ENCODE measurements around the gene SCN2A.
A peak's percentile ranks its signal among the peaks of the same experiment; 100 is the strongest.

SCN2A gene

DNA sequence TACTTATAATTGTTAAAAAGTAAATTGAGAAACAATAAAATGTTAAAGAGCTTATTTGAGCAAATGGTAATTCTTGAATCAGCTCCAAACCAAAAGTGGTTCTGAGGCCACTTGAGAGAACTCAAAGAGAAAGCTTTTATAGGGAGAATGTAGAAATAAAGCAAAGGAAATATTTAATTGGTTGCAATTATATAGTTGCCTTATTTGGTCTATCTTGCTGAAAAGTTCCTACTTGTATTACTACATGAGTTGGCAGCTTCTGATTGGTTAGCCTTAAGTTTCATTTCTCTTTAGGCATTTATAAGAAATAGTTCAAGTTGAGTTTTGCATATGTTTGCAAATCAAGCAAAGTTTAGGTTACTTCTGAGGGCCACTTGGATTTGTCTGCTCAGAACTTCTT is 38.1 kb downstream of the SCN2A start:
- H3K27ac Mint-ChIP-seq, result no peak overlapping the region
- H3K27me3 Mint-ChIP-seq (ENCODE audit: low read depth), result no peaks in the 10 kb centered on the region
- peaks cover 2% of the 10 kb centered on the region for H3K9me3 Mint-ChIP-seq
- no peak overlapping the region for H3K4me3 Mint-ChIP-seq
- peaks cover 3% of the 10 kb centered on the region for H3K4me1 Mint-ChIP-seq (ENCODE audit: low read depth)
- no peaks in the 10 kb centered on the region for H3K36me3 Mint-ChIP-seq (ENCODE audit: low read depth)
- DNase-seq (ENCODE audit: low spot score), result no peak

DNA sequence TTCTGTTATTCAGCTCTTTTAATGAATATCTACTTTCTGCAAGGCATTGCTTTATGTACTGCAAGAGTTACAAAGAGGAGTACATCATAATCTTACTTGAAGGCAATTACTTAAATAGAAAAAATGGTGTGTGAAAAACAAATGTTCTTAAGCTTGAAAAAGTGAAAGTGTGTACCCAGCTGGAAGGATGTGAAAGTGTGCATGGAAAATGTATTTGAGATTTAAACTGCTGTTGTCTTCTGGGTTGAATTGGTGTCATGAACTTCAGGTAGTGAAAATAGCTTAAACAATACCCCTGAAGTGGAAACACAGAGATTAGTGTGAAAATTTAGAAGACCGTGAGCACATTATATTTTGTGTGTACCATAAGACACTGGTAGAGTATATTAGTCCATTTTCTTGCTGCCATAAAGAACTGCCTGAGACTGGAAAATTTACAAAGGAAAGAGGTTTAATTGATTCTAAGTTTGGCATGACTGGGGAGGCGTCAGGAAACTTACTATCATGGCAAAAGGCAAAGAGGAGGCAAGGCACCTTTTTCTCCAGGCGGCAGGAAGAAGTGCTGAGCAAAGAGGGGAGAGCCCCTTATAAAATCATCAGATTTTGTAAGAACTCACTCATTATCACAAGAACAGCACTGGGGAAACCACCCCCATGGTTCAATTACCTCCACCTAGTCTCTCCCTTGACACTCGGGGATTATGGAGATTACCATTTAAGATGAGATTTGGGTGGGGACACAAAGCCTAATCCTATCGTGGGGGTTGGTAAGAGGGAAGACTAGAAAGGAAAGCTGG is 38.8 kb downstream of the SCN2A start:
- Mint-ChIP-seq H3K36me3 (ENCODE audit: low read depth) (no peaks in the 10 kb centered on the region), H3K4me1 (ENCODE audit: low read depth) (peaks cover 3% of the 10 kb centered on the region), H3K9me3 (peaks cover 2% of the 10 kb centered on the region), H3K27ac (no peak overlapping the region), H3K27me3 (ENCODE audit: low read depth) (no peaks in the 10 kb centered on the region), H3K4me3 (no peak overlapping the region)
- no peak for DNase-seq (ENCODE audit: low spot score)

DNA sequence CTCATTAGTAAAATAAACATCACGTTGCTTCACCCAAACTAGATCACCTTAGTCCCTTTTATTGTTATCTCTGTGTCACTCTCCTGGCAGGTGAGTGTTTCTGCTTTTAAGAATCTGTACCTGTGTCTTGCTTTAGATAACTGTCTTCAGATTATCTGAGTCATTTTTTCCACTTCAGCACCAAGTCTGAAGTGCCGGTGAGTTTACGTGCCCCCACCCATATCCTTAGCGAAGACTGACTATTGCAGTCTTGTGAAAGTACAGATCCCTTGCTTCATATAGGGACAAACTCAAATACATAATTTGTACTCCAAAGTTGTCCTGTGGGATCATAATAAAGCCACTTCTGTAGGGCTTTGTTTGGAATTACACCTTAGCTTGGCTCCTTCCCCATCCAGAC is 41.1 kb downstream of the SCN2A start:
- peaks cover 3% of the 10 kb centered on the region for H3K4me1 Mint-ChIP-seq (ENCODE audit: low read depth)
- H3K36me3 Mint-ChIP-seq (ENCODE audit: low read depth), result no peaks in the 10 kb centered on the region
- no peak overlapping the region for H3K4me3 Mint-ChIP-seq
- H3K9me3 Mint-ChIP-seq, result peaks cover 2% of the 10 kb centered on the region
- H3K27ac Mint-ChIP-seq, result no peak overlapping the region
- H3K27me3 Mint-ChIP-seq (ENCODE audit: low read depth), result no peaks in the 10 kb centered on the region
- DNase-seq (ENCODE audit: low spot score), result no peak

DNA sequence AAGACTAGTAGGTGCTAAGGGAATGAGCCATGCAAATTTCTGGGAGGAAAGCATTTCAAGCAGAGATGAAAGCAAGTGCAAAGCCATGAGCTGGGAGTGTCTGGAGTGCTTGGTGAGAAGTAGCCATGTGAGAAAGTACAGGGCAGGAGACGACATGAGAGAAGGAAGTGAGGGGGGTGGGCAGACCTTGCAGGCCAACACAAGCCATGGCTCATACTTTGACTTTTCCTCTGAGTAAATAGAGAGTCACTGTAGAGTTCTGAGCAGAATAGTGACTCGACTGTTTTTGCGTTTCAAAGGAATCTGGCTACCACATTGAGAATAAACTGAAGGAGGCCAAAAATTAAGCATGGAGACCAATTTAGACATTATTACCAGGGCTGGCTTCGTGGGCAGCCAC is 42.2 kb downstream of the SCN2A start:
- H3K4me3 Mint-ChIP-seq, result no peak overlapping the region
- no peak for DNase-seq (ENCODE audit: low spot score)
- no peaks in the 10 kb centered on the region for H3K27me3 Mint-ChIP-seq (ENCODE audit: low read depth)
- no peaks in the 10 kb centered on the region for H3K36me3 Mint-ChIP-seq (ENCODE audit: low read depth)
- peaks cover 3% of the 10 kb centered on the region for H3K4me1 Mint-ChIP-seq (ENCODE audit: low read depth)
- peaks cover 2% of the 10 kb centered on the region for H3K9me3 Mint-ChIP-seq
- H3K27ac Mint-ChIP-seq, result no peak overlapping the region

DNA sequence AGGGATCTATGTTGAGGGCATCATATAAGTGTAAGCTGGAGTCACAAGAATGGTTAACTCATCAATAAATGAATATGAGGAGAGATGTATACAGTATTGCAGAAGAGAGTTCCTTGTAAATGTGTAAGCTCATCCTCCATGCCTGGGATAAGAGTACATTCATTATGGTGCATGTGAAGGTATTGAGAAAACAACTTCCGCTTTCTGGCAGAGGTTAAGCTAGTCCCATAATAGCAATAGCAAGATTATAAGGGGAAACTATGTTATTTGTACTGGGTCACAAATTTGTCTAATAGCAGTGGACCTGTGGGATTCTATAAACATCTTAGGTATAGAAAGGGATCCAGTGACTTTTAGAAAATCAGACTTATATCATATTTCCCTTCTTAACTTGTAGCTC is 44.1 kb downstream of the SCN2A start:
- Mint-ChIP-seq H3K4me3 (no peak overlapping the region), H3K27me3 (ENCODE audit: low read depth) (no peaks in the 10 kb centered on the region), H3K36me3 (ENCODE audit: low read depth) (no peaks in the 10 kb centered on the region), H3K9me3 (no peaks in the 10 kb centered on the region), H3K27ac (no peak overlapping the region), H3K4me1 (ENCODE audit: low read depth) (no peaks in the 10 kb centered on the region)
- no peak for DNase-seq (ENCODE audit: low spot score)

DNA sequence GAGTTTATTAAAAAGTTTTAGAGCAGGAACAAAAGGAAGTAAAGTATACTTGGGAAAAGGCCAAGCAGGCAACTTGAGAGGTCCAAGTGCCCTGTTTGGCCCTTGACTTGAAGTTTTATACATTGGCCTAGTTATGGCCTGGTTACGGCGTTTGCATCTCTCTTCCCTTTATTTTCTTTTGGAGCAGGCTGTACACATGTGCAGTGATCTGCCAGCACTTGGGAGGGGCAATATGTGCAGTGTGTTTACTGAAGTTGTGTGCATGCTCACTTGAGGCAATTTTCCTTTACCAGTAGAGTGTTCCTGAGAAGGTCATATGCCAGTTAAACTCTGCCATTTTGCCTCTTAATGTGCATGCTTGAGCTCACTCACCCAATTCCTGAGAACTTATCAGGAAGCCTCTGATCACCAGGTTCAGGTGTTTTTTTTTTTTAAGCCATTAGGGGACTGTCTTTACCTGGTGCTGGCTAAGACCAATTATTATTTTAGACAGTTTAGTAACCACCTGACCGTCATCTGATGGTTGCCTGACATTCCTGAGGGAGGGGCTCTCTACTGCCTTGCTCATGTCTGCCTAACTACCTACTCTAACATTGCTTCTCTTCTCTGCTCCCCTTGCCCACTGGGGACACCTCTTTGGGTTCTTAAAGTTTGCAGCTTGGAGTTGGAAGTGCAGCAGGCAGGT is 48.0 kb downstream of the SCN2A start:
- no peak overlapping the region for H3K4me3 Mint-ChIP-seq
- peaks cover 3% of the 10 kb centered on the region for H3K27me3 Mint-ChIP-seq (ENCODE audit: low read depth)
- no peaks in the 10 kb centered on the region for H3K4me1 Mint-ChIP-seq (ENCODE audit: low read depth)
- H3K27ac Mint-ChIP-seq, result no peak overlapping the region
- H3K9me3 Mint-ChIP-seq, result no peaks in the 10 kb centered on the region
- DNase-seq (ENCODE audit: low spot score), result no peak
- no peaks in the 10 kb centered on the region for H3K36me3 Mint-ChIP-seq (ENCODE audit: low read depth)

DNA sequence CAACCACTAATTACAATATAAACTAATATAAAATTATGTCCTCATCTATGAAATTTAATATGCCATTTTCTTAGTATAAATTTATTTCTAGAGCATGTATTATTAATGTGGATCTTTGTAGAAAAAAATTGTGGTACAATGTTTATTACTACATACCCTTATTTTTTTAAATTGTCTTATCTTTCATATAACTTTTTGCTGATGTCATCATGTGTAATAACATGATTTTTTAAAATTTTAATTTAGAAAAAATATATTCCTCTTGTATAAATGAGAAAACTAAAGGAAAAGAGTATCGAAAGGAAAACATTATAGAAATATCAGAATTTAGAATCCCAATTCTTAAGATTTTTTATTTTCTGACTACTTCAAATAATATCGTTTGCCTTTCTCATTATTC is 49.9 kb downstream of the SCN2A start:
- no peak for DNase-seq (ENCODE audit: low spot score)
- Mint-ChIP-seq H3K4me3 (no peak overlapping the region), H3K27me3 (ENCODE audit: low read depth) (peaks cover 3% of the 10 kb centered on the region), H3K27ac (no peak overlapping the region), H3K9me3 (no peaks in the 10 kb centered on the region), H3K4me1 (ENCODE audit: low read depth) (peaks cover 3% of the 10 kb centered on the region), H3K36me3 (ENCODE audit: low read depth) (no peaks in the 10 kb centered on the region)

DNA sequence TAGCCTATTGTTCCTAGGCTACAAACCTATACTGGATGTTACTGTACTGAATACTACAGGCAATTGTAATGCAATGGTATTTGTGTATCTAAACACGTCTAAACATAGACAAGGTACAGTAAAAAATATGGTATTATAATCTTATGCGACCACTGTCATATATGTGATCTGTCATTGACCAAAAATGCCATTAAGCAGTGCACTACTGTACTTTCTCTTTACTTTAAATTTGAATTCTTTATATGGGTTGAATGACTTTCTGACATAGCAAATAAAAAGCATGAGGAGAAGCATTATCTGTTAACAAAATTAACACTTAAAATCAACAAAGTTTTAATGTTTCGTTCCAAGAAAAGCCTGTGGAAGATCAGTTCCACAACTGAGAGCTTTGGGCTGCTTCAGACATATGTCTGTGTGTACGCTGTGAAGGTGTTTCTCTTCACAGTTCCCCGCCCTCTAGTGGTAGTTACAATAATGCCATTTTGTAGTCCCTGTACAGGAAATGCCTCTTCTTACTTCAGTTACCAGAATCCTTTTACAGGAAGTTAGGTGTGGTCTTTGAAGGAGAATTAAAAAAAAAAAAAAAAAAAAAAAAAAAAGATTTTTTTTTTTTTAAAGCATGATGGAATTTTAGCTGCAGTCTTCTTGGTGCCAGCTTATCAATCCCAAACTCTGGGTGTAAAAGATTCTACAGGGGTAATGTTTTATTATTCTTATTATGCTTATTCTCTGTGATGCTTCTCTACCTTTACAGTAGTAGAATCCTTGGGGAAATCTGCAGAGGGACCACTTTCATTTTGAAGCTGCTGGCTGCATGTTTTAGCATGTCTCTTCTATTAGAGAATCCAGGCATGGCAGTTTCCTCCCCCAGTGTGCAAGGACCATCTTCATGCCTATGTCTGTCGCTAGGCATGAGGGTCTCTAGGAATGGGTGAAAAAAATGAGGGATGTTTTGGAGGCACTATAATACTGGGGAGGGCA is 54.5 kb downstream of the SCN2A start:
- DNase-seq (ENCODE audit: low spot score), result peak; percentile 19
- Mint-ChIP-seq H3K36me3 (ENCODE audit: low read depth) (no peaks in the 10 kb centered on the region), H3K27ac (no peak overlapping the region), H3K4me3 (no peak overlapping the region), H3K27me3 (ENCODE audit: low read depth) (peaks cover 6% of the 10 kb centered on the region), H3K9me3 (no peaks in the 10 kb centered on the region), H3K4me1 (ENCODE audit: low read depth) (peaks cover 5% of the 10 kb centered on the region)

DNA sequence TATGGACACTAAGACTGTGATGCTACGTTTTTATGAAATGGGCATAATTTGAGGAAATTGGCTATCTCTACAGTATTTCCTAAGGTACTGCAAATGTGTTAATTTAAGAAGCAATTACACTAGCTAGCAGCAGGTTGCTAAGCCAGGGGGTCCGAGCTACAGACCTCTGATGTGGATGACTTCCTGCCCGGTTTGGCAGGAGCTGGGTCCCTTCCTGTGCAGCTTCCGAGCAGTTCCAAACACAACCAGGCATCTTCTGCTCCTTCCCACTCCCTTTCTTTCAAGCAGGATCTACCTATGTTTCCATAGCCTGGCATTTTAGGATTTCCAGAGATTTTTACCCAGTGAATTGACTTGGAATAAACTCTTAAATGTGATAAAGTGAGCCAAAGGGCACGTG is 55.7 kb downstream of the SCN2A start:
- no peak overlapping the region for H3K4me3 Mint-ChIP-seq
- peaks cover 5% of the 10 kb centered on the region for H3K4me1 Mint-ChIP-seq (ENCODE audit: low read depth)
- no peaks in the 10 kb centered on the region for H3K9me3 Mint-ChIP-seq
- no peaks in the 10 kb centered on the region for H3K36me3 Mint-ChIP-seq (ENCODE audit: low read depth)
- peaks cover 7% of the 10 kb centered on the region for H3K27me3 Mint-ChIP-seq (ENCODE audit: low read depth)
- DNase-seq (ENCODE audit: low spot score), result no peak
- no peak overlapping the region for H3K27ac Mint-ChIP-seq

DNA sequence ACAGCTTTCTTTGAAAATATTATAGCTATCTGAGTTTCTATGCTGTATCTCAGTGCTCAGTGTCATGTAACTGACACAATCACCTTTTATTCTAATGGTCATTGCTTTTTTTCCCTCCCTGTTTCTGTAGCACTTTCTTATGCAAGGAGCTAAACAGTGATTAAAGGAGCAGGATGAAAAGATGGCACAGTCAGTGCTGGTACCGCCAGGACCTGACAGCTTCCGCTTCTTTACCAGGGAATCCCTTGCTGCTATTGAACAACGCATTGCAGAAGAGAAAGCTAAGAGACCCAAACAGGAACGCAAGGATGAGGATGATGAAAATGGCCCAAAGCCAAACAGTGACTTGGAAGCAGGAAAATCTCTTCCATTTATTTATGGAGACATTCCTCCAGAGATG is 56.4 kb downstream of the SCN2A start:
- no peak overlapping the region for H3K4me3 Mint-ChIP-seq
- DNase-seq (ENCODE audit: low spot score), result no peak
- H3K4me1 Mint-ChIP-seq (ENCODE audit: low read depth), result peaks cover 5% of the 10 kb centered on the region
- H3K27ac Mint-ChIP-seq, result no peak overlapping the region
- H3K36me3 Mint-ChIP-seq (ENCODE audit: low read depth), result no peaks in the 10 kb centered on the region
- peaks cover 7% of the 10 kb centered on the region for H3K27me3 Mint-ChIP-seq (ENCODE audit: low read depth)
- no peaks in the 10 kb centered on the region for H3K9me3 Mint-ChIP-seq

DNA sequence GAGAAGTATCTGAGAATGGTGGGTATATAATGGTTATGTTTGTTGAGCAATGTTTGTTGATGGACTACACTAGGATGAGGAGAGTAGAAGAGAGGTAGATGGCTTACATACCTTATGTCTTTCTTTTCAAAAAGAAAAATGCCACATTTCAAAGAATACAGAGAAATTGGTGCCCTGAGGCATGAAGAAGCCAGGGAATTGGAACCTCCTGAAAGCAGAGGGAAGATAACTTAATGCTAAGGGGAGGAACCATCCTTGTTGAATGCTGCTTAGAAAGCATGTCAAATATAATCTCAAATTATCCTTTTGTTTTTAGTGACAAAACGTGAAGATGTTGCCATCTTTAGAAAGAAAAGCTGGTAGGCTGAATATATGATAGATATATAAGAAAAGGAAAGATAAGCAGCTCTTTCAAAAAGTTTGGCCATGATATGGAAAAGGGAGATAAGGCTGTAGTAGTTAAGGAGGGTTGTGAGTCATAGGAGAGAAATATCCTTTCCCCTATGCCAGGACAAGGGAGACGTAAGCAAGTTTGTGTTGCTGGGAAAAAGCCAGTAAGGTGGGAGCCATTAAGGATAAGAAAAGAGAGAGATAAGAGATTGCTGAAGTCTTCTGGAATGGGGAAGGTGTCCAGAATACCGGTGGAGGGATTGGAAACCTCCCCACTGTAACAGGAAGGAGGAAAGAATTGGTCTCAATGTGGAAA is 66.3 kb downstream of the SCN2A start:
- H3K9me3 Mint-ChIP-seq, result no peaks in the 10 kb centered on the region
- H3K27ac Mint-ChIP-seq, result no peak overlapping the region
- H3K27me3 Mint-ChIP-seq (ENCODE audit: low read depth), result peaks cover 6% of the 10 kb centered on the region
- H3K4me3 Mint-ChIP-seq, result no peak overlapping the region
- DNase-seq (ENCODE audit: low spot score), result no peak
- H3K4me1 Mint-ChIP-seq (ENCODE audit: low read depth), result no peaks in the 10 kb centered on the region
- H3K36me3 Mint-ChIP-seq (ENCODE audit: low read depth), result no peaks in the 10 kb centered on the region

DNA sequence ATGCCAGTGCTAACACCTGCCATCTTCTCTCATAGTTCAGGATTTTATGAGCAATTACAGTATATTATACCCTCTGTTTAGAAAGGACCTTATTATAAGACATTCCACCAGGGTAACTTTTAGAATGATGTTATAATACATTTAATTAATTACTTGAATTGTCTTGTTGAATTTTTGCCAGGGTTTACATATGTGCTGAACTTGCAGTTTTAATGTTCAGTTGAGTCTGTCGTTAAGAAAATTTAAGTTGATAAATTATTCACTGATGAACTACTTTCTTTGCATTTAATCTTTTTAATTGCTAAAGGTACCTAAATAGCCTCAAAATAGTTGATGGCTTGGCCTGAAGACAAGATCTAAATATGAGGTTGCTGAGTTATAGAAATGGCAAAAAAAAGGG is 68.1 kb downstream of the SCN2A start:
- no peaks in the 10 kb centered on the region for H3K36me3 Mint-ChIP-seq (ENCODE audit: low read depth)
- no peak overlapping the region for H3K27ac Mint-ChIP-seq
- no peaks in the 10 kb centered on the region for H3K9me3 Mint-ChIP-seq
- H3K4me3 Mint-ChIP-seq, result no peak overlapping the region
- H3K4me1 Mint-ChIP-seq (ENCODE audit: low read depth), result peaks cover 2% of the 10 kb centered on the region
- peaks cover 6% of the 10 kb centered on the region for H3K27me3 Mint-ChIP-seq (ENCODE audit: low read depth)
- DNase-seq (ENCODE audit: low spot score), result no peak

DNA sequence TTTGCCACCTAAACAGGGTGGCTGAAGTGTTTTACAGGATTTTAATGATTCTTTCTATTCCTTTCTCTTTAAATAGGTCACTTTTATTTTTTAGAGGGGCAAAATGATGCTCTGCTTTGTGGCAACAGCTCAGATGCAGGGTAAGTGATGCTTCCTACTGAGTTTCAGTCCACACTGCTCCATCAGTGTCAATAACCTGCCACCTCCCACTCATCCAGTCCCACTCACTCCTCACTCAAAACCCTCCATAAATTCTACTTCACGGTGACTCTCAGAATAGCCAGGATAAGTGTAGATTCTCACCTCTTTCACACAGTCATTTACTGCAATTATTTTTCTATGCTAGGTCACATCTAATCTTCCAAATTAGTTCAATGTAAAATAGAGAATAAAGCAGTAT is 72.7 kb downstream of the SCN2A start:
- Mint-ChIP-seq H3K9me3 (no peaks in the 10 kb centered on the region), H3K27ac (no peak overlapping the region), H3K36me3 (ENCODE audit: low read depth) (no peaks in the 10 kb centered on the region), H3K4me1 (ENCODE audit: low read depth) (peaks cover 18% of the 10 kb centered on the region), H3K27me3 (ENCODE audit: low read depth) (peaks cover 2% of the 10 kb centered on the region), H3K4me3 (no peak overlapping the region)
- DNase-seq (ENCODE audit: low spot score), result no peak

All from T-helper 2 cell treated with Interferon-gamma antibody and Interleukin-4, amounts not matched to agents 5 μg/mL and 100 μg/mL, for 36 hours (primary cell).